Measurements from ENCODE around the gene PTPN9. TPM values are rescaled to one million over a fixed set of nuclear protein-coding genes. Genes with fewer than 3 reads are reported as not detected.

Gene PTPN9
- total and polyA plus RNA-seq, 4 donors = 32.4 to 44.0 (median 39.3) TPM

Small RNAs within 50 kb of the gene (small RNA-seq; reads per million reads assigned to genes)
- not detected for gene AC105036.1 (ENCODE audit: low replicate concordance)
- gene AC105036.2 (ENCODE audit: low replicate concordance) = not detected

Other genes starting within 250 kb of the PTPN9 start
- 10 to 100 TPM; 22.3 to 67.2 TPM for gene COMMD4, start 243.3 kb downstream of the PTPN9 start, total RNA-seq
- gene COMMD4, start 243.3 kb downstream of the PTPN9 start, polyA plus RNA-seq (ENCODE audit: insufficient read length in 2 of 2) = 10 to 100 TPM; 64.4 to 80.8 TPM
- gene NEIL1, start 232.3 kb downstream of the PTPN9 start, total RNA-seq = 10 to 100 TPM; 11.8 to 41.3 TPM
- 10 to 100 TPM; 34.3 to 60.9 TPM for gene NEIL1, start 232.3 kb downstream of the PTPN9 start, polyA plus RNA-seq (ENCODE audit: insufficient read length in 2 of 2)
- gene MAN2C1, start 210.7 kb downstream of the PTPN9 start, total RNA-seq = 100 to 1,000 TPM in 1 of 2 donors, 10 to 100 TPM in 1; 88.3 to 150 TPM
- gene MAN2C1, start 210.7 kb downstream of the PTPN9 start, polyA plus RNA-seq (ENCODE audit: insufficient read length in 2 of 2) = 100 to 1,000 TPM; 155 to 256 TPM
- gene SIN3A, start 127.6 kb downstream of the PTPN9 start, total RNA-seq = 10 to 100 TPM; 37.5 to 40.6 TPM
- 10 to 100 TPM; 32.6 to 34.8 TPM for gene SIN3A, start 127.6 kb downstream of the PTPN9 start, polyA plus RNA-seq (ENCODE audit: insufficient read length in 2 of 2)
- gene SNUPN, start 46.4 kb upstream of the PTPN9 start, total RNA-seq = 10 to 100 TPM; 24.7 to 34.8 TPM
- 10 to 100 TPM; 23.8 to 30.0 TPM for gene SNUPN, start 46.4 kb upstream of the PTPN9 start, polyA plus RNA-seq (ENCODE audit: insufficient read length in 2 of 2)
- 10 to 100 TPM; 34.7 to 66.6 TPM for gene IMP3, start 60.9 kb upstream of the PTPN9 start, total RNA-seq
- gene IMP3, start 60.9 kb upstream of the PTPN9 start, polyA plus RNA-seq (ENCODE audit: insufficient read length in 2 of 2) = 10 to 100 TPM; 58.3 to 60.6 TPM
- 10 to 100 TPM in 1 of 2 donors, 1 to 10 TPM in 1; 5.9 to 19.0 TPM for gene SNX33, start 68.6 kb upstream of the PTPN9 start, total RNA-seq
- gene SNX33, start 68.6 kb upstream of the PTPN9 start, polyA plus RNA-seq (ENCODE audit: insufficient read length in 2 of 2) = 10 to 100 TPM; 11.4 to 14.1 TPM
- 10 to 100 TPM; 18.1 to 19.7 TPM for gene CSPG4, start 133.5 kb upstream of the PTPN9 start, total RNA-seq
- 10 to 100 TPM; 23.5 to 25.6 TPM for gene CSPG4, start 133.5 kb upstream of the PTPN9 start, polyA plus RNA-seq (ENCODE audit: insufficient read length in 2 of 2)